ENCODE data around the gene KCNT2. TPM values are rescaled to one million over a fixed set of nuclear protein-coding genes. Genes with fewer than 3 reads are reported as not detected.

The KCNT2 gene
- total and polyA plus RNA-seq, 2 donors (not counting 3 experiments of a cell fraction or from before 2014, with no cell fraction given) = 0.46 to 1.6 TPM

DNA sequence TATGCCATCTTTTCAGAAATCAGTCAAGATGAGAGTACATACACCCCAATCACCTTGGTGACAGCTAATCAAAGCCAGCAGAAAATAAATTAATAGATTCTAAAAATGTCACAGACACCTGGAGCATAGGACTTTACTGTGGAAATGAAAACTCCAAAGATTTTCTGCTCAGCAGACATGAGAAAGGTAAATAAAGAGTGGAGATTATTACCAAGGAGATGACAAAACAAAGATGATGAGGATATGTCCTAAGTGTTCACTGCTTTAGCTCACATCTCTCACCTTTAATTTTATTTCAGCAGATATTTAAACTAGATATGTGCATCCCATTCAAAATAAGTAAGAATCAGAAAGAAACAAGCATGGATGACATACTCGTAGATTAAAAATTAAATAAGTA, 14.8 kb upstream of the KCNT2 start:
- dilution Hi-C loops (cut with MboI; ENCODE audit: extremely low pct_ligation_motif_present, low sequenced_read_pairs) = no loop called here
- H3K4me2 ChIP-seq (ENCODE audit: insufficient read depth, low read length) = no peak overlapping the region
- intact Hi-C loops (cut with micrococcal nuclease) = no loop called here
- no peak for TF ChIP-seq GATA2 (IDR thresholded peaks at IDR 0.05; ENCODE audit: insufficient read depth, insufficient read length, low read depth, low read length)
- no peak for TF ChIP-seq FOS (IDR thresholded peaks at IDR 0.05; ENCODE audit: borderline replicate concordance, insufficient read depth, low read length)
- TF ChIP-seq JUN (IDR thresholded peaks at IDR 0.05; ENCODE audit: borderline replicate concordance, insufficient read depth, insufficient read length, low read depth) = no peak
- TF ChIP-seq MYC (IDR thresholded peaks at IDR 0.05; ENCODE audit: low read depth, low read length) = no peak
- TF ChIP-seq, protein P1, sequence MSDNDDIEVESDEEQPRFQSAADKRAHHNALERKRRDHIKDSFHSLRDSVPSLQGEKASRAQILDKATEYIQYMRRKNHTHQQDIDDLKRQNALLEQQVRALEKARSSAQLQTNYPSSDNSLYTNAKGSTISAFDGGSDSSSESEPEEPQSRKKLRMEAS (IDR thresholded peaks at IDR 0.05; ENCODE audit: insufficient read depth, insufficient read length) = no peak
- no peak for TF ChIP-seq POLR2AphosphoS5 (IDR thresholded peaks at IDR 0.05; ENCODE audit: insufficient read depth, low read depth, low read length)
- TF ChIP-seq POLR2A (IDR thresholded peaks at IDR 0.05; ENCODE audit: low read depth, low read length) = no peak
- TF ChIP-seq, protein P2, sequence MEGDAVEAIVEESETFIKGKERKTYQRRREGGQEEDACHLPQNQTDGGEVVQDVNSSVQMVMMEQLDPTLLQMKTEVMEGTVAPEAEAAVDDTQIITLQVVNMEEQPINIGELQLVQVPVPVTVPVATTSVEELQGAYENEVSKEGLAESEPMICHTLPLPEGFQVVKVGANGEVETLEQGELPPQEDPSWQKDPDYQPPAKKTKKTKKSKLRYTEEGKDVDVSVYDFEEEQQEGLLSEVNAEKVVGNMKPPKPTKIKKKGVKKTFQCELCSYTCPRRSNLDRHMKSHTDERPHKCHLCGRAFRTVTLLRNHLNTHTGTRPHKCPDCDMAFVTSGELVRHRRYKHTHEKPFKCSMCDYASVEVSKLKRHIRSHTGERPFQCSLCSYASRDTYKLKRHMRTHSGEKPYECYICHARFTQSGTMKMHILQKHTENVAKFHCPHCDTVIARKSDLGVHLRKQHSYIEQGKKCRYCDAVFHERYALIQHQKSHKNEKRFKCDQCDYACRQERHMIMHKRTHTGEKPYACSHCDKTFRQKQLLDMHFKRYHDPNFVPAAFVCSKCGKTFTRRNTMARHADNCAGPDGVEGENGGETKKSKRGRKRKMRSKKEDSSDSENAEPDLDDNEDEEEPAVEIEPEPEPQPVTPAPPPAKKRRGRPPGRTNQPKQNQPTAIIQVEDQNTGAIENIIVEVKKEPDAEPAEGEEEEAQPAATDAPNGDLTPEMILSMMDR (IDR thresholded peaks at IDR 0.05; ENCODE audit: extremely low read depth in 1 of 2, insufficient read depth in 1 of 2, low read depth in 1 of 2, low read length in 2 of 2) = no peak
- TF ChIP-seq EZH2 (IDR thresholded peaks at IDR 0.05; ENCODE audit: borderline replicate concordance, low read depth, low read length, severe bottlenecking) = no peak
- DNase-seq (ENCODE audit: low read depth, low spot score) (no peak), FAIRE-seq (no peak)
- no peaks in the 10 kb centered on the region for H3K4me1 ChIP-seq (ENCODE audit: control insufficient read depth, extremely low read depth, insufficient read depth, low read length)
- no peak overlapping the region for H3K9ac ChIP-seq (replicated peaks; ENCODE audit: extremely low read depth, insufficient read depth, low read length)
- H3K79me2 ChIP-seq (ENCODE audit: control insufficient read depth, insufficient read depth, low read length) = no peaks in the 10 kb centered on the region
- no peak overlapping the region for H3K27ac ChIP-seq (ENCODE audit: insufficient read depth, low read depth, low read length)
- ChIA-PET POLR2A (no interaction called here), CTCF (interaction anchor here (0.7 kb wide), 1 partner anchor 268 kb away, joined by 3 read pairs; no protein-coding TSS in a partner anchor)
- H3K9me3 ChIP-seq (replicated peaks; ENCODE audit: control insufficient read depth, insufficient read depth, low read length) = no peaks in the 10 kb centered on the region
- H2AFZ ChIP-seq (ENCODE audit: low read depth, low read length) = no peak overlapping the region
- no peaks in the 10 kb centered on the region for H3K9me1 ChIP-seq (replicated peaks; ENCODE audit: control insufficient read depth, extremely low read depth, insufficient read depth, low read length)
- no TSS peak for BruUV-seq (replicated peaks)
- H3K27me3 ChIP-seq (ENCODE audit: control insufficient read depth in 2 of 2, insufficient read depth in 2 of 2, low read length in 2 of 2) = no peaks in the 10 kb centered on the region
- no peaks in the 10 kb centered on the region for H4K20me1 ChIP-seq (replicated peaks; ENCODE audit: control insufficient read depth, extremely low read depth, insufficient read depth, low read length)
- H3K4me3 ChIP-seq (replicated peaks in 1 of 3; ENCODE audit: insufficient read depth in 1 of 3, low read depth in 1 of 3, low read length in 3 of 3) = no peak overlapping the region
- H3K36me3 ChIP-seq (ENCODE audit: control insufficient read depth in 2 of 2, extremely low read depth in 1 of 2, insufficient read depth in 2 of 2, low read length in 2 of 2) = no peaks in the 10 kb centered on the region
